T-helper 22 cell (primary cell): ENCODE measurements around the gene WDR4.
"Not testable (repeated sequence)": the region's sequence is repeated elsewhere in the genome, so short reads cannot be mapped to it uniquely, and the experiment has no call there.

Experiments used
- DNase-seq: peaks from one replicate; pipeline ENCODE4 v3.0.0-alpha.2; 2020; ENCODE audit warnings: low read depth

WDR4 gene, protein sequence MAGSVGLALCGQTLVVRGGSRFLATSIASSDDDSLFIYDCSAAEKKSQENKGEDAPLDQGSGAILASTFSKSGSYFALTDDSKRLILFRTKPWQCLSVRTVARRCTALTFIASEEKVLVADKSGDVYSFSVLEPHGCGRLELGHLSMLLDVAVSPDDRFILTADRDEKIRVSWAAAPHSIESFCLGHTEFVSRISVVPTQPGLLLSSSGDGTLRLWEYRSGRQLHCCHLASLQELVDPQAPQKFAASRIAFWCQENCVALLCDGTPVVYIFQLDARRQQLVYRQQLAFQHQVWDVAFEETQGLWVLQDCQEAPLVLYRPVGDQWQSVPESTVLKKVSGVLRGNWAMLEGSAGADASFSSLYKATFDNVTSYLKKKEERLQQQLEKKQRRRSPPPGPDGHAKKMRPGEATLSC

DNA sequence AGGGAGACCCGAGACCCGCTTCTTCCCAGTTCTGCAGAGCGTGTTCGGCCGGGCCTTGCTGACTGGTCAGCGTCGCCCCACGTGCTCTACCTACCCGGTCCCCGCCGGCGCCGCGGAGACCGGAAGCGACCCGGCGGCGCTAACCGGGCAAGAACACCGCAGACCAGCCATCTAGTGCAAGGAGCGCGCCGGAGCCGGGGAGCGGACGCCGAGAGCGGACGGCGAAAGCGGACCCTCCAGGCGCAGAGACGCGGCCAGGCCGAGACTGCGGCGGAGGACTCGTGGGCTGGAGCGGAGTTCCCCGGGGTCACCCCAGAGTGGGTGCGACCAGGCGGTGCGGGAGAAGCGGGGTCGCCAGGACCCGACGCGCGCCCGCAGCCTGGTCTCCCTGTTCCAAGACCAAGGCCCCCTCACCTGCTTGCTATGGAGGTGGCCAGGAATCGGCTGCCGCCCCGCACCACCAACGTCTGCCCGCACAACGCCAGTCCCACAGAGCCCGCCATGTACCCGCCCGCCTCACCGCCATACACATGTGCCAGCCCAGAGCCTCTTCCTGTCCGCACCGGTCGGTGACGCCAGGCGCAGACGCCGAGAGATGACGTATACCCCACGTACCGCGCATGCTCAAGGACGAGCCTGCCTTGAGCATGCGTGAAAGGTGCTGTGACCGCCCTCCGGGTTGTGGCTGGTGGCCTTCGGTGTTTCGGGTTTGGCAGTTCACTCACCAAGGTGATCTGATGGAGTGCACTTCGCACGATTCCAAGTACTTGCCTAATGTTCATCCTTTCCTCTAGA lies at the start of gene WDR4:
WDR4 (minus strand) TSS at position 547 of the 795 bp plus-strand sequence; CDS start at position 503, 44 bp downstream.
- DNase-seq: peak; percentile 95

DNA sequence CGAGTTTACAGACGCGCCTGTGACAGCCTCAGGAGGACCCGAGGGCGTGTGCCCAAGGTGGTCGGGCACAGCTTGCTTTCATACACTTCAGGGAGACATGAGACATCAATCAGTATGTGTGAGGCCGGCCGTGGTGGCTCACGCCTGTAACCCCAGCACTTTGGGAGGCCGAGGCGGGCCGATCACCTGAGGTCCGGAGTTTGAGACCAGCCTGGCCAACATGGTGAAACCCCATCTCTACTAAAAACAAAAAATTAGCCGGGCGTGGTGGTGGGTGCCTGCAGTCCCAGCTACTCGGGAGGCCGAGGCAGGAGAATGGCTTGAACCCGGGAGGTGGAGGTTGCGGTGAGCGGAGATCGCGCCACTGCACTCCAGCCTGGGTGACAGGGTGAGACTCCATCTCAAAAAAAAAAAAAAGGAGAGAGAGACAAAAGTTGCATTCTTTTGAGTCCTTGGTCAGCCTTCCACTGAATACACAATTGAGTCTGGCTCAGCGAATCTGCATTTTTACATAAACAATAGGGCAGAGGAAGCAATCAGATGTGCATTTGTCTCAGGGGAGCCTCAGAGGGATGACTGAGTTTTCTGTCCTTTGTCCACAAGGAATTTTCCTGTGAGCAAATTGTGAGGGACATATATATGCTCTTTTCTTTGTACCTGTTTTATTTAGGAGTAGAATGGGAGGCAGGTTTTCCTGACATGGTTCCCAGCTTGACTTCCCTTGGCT lies 48.3 kb upstream of the WDR4 start:
- DNase-seq: not testable (repeated sequence)

DNA sequence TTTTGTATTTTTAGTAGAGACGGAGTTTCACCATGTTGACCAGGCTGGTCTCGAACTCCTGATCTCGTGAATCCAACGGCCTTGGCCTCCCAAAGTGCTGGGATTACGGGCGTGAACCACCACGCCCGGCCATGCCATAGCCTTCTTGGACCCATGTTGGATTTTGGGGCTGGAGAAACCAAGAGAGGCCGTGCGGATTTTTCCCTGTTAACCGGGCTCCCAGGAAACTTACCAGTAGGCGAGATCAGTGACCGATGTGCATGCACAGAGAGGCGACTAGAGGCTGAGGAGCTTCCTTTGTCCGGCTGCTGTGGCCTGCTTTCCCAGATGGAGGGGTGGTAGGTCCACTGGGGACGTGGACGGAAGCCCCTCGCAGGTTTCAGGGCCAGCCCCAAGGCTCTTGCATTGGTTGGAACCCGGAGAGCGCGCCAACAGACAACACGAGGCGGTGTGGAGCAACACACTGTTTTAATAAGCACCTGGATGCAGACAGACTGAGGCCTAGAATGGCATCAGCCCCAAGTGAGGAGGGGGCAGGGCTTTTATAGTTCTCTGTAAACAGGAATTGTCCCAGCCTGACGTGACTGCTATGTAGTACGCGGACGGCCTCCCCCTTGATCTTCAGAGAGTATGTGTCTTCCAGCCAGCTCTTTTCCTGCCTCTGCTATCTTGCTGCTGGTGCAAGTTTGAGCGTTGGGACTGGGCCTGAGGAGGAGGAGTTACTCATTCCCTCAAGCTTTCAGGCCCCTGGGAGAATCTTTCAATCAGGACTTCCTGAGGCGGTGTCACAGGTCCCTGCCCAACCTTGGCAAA lies 46.0 kb upstream of the WDR4 start, which contains the start of gene ERVH48-1:
ERVH48-1 (minus strand) TSS at position 517 of the 813 bp plus-strand sequence. CDS start 6,624 bp downstream, outside the sequence.
- no peak for DNase-seq

DNA sequence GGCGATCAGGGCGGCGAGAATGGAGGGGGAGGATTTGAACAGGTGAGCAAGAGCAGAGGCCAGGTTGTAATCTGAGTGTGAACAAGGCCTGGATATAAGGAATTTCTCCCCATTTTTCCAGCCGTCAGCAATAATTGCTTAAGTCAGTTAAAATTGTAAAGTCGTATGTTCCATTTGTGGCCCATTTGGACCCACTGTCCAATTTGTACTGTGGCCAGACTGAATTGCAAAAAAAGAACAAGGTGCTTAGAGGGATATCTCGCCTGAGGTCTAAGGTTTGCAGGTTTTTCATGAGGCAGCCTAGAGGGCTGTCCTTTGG lies 45.1 kb upstream of the WDR4 start:
- no peak for DNase-seq

DNA sequence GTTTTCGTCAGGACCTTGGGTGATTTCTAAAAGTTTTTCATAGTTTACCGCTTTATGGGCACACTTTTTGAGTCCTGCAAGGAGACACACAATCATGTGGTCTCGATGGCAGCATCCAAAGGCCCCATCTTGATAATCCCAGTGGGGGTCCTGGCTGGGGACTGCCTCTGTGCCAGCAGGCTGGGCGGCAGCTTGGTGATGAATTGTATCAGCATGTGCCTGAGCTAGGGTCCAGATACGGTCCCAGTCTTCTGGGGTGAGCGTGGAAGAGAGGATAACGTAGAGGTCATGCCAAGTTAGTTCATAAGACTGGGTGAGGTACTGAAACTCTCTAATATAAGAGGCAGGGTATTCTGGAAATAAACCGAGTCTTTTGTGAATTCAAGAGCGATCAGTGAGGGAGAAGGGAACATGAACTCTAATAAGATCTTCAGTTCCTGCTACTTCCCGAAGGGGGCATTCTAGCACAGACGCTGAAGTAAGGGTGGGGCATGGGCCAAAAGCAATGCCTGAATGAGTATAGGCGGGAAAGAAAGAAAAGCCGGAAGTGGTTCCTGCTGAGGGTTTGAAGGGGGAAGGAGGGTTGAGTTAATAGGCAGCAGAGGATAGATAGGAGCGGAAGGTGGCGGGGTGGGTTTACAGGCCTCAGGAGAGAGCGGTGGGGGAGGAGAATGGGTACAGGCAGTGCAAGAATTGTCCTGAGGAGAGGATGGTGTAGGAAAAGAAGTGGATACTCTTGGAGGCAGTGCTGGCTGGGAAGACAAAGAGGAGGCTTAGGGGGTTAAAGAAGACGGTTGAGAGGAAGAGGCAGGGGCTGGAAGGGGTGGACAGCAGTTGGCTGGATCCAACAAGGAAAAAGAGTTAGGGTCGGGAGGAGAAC lies 44.5 kb upstream of the WDR4 start:
- DNase-seq: peak; percentile 23

DNA sequence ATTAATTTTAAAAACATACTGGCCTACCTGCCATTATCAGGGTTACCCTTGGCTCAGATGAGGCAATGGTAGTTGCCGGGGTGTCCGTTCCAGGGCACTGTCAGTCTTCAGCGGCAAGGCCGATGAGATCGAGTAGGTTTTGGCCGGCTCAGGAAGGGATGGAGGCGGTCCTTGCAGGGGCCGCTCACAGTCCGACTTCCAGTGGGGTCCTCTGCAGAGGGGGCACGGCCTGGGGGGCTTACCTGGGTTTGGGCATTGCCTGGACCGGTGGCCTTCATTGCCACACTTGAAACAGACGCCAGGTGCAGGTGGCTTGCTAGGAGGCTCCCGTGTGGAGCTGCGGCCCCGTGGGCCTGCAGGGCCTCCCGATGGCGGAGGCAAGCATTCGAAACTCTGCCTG lies 43.6 kb upstream of the WDR4 start:
- no peak for DNase-seq

DNA sequence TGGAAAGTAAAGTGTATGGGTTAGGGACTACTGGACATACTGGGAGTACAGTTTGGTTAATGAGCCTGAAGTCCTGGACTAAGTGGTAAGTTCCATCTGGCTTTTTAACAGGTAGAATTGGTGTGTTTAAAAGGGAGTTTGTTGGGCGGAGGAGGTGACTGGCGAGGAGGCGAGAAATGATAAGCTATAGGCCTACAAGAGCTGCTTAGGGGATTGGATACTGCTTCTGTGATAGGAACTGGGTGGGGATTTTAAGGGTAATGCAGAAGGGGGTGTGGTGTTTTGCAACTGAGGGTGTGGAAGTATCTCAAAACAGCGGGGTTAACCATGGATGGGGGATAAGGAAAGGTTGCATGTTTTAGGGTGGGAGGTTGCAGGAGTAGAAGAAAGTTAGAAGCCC lies 42.6 kb upstream of the WDR4 start:
- DNase-seq: no peak

DNA sequence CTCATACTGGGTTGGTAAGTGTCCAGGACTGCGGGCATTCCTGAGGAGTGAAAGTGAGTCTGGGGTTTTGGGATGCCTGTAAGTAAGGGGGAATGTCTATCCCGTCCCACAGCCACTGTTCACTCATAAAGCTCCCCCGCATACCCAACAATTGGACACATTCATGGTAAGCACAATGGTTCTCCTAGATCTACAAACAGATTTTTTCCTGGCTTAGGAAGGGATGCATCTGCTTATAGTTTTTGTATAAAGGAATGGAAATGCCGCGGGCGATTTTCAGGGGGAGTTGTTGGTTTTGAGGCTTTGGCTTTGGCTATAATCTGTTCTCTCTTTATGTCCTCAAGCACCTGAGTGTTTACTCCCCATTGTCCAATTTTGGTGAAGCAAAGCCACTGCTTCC lies 39.0 kb upstream of the WDR4 start:
- no peak for DNase-seq

DNA sequence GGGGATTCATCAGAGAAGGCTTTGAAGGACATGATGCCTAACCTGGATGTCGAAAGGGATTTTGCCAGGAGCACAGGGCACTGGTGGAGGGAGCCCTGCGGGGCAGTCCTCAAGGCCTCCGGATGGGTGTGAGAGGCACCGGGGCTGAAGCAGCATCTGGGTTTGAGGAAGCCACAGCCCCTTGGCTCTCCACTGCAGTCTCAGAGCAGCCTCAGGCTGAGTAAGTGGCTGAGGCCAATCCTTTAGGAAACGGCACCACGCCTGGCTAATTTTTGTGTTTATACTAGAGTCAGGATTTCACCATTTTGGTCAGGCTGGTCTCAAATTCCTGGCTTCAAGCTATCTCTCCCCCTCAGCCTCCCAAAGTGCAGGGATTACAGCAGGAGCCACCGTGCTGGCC lies 34.1 kb upstream of the WDR4 start:
- no peak for DNase-seq

DNA sequence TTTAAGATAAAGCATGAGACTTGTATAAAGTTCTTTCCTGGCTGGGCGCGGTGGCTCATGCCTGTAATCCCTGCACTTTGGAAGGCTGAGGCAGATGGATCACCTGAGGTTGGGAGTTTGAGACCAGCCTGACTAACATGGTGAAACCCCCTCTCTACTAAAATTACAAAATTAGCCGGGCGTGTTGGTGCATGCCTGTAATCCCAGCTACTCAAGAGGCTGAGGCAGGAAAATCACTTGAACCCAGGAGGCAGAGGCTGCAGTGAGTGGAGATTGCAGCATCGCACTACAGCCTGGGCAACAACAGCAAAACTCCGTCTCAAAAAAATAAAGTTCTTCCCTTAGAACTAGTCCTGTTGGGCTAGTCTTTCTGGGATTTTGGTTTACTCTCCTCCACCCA lies 32.6 kb upstream of the WDR4 start:
- not testable (repeated sequence) for DNase-seq

DNA sequence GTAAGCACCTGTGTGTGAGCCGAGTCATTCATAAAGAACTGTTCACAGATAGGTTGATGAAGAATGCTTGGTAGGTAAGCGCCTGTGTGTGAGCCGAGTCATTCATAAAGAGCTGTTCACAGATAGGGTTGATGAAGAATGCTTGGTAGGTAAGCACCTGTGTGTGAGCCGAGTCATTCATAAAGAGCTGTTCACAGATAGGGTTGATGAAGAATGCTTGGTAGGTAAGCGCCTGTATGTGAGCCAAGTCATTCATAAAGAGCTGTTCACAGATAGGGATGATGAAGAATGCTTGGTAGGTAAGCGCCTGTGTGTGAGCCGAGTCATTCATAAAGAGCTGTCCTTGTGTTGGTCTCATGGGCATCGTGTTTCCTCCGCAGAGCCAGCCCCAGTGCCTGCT lies 29.1 kb upstream of the WDR4 start:
- not testable (repeated sequence) for DNase-seq

DNA sequence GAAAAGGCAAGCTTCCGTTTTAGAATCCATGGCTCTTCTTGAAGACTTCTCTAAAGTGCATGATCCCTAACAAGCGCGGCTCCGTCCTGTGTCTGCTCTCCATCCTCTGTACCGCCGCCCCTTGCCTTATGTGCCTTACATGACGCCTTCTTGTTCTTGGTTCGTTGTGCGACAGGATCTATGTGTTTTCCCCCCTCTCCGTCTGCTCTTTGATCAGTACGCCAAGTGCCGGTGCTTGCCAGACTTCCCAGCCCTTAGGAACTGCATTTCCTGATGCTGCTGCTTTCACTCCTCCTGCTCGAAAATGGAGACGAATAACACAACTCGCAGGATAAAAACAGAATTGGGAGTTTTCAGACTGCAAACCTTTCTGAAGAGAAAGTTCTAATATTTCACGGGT lies 26.9 kb upstream of the WDR4 start:
- DNase-seq: no peak

DNA sequence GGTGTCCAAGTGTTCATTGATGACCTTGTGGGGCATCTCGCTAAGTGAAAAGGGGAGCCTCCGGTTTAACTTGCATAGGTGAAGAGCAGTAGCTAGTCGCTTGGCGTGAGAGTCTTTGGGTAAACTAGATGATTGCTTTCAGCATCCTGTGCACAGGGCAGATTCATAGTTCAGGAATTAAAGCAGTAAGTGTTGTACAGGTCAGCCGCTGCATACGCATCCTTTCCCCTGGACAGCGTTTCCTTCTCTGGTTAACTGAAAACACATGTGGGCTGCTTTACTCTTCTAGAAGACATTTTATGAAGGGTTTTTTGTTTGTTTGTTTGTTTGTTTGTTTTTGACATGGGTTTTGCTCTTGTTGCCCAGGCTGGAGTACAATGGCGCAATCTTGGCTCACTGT lies 25.9 kb upstream of the WDR4 start:
- DNase-seq: no peak

DNA sequence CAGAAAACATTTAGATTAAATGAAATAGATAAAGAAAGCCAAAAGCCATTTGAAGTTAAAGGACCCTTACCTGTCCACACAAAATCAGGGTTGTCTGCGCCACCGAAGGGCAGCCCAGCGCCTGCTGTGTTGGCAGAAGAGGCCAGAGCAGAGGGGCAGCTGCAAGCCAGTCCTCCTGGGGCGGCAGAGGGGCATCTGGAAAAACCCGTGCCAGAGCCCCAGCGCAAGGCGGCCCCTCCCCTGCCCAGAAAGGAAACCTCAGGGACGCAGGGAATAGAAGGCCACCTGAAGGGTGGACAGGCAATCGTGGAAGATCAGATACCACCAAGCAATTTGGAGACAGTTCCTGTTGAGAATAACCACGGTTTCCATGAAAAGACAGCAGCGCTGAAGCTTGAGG lies 24.5 kb upstream of the WDR4 start:
- no peak for DNase-seq

DNA sequence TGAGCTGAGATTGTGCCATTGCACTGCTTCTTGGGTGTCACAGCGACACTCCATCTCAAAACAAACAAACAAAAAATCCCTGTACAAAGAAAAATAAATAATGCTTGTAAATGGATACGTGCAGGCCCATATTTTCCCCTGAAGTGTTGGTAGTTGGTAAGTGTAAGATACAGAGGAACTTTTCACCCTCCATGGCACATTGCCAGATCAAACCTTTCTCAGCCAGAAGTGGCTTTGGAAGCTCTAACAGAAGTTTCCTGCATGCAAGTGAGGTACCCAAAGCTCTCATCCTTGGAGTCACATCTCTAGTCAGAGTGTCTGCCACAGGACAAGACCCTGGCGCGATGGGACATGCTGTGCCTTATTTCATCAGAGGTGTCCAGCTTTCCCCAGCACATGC lies 21.1 kb upstream of the WDR4 start:
- DNase-seq: no peak

DNA sequence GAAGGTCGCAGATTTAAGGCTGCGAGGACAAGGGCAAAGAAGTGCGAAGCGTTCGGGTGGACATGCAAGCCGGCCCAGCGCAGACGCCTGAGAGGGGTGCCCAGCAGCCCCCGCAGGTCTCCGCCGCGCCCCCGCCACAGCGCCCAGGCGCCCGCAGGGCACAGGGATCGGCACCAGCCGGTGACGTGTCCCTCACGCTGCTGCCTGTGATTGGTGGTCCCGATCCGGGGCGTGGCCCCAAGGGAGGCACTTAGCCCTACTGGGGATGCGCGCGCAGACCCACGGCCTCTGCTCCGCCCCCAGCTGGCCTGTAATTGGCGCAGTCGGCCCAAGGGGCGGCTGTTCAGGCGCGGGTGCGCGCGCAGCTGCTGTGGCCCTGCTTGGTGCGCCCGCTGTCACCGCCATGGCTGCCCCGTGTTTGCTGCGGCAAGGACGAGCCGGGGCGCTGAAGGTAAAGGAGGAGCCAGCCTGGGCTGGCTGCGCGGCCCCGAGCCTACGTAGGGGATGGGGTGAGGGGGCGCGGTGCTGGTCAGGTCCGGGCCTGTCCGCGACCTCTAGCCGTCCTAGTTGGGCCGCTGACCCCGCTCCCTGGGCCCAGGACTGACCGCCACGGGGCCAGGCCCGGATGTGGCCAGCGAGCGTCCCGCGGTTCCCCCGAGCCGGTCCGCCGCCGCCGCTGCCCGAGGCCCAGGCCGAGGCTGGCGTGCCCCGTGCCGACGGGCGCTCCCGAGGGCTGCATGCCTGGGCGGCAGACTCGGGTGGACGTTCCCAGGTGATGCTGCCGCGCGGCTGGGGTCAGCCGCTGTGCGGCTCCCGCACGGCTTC lies 13.8 kb upstream of the WDR4 start, which contains the start of gene NDUFV3:
NDUFV3 (plus strand) TSS at position 379 of the 825 bp plus-strand sequence; CDS start at position 404, 25 bp downstream.
- peak; percentile 100 for DNase-seq

DNA sequence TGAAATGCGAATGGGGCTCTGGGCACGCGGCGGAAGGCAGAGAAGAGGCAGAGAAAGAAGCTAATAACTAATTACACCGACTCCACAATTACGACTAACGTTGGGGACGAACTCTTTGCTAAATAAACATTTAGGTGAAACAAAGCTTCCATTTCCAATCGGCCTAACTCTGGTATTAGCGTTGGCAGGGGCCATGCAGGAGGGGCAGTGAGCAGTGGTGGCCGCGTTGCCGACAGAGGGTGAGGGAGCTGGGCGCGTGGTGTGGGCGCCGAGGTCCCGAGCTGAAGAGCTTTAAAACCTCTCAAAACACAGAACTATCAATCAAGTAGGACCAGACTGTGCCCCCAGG lies 13.2 kb upstream of the WDR4 start:
- DNase-seq: no peak

DNA sequence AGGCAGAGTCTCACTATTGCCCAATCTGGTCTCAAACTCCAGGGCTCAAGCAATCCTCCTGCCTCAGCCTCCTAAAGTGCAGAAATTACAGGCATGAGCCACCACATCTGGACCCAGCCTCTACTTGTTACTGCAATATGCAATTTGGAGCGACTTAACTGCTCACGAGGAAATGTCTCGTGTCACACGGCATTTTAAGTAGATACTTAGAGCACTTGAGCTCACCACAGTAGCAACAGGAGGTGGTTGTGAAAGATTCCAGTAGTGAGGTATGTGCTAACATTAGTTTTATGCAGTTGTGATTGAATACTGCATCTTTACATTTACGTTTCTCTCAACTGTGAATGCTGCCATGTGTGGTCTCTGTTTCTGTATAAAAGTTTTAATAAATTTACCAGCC lies 8.0 kb upstream of the WDR4 start:
- no peak for DNase-seq

DNA sequence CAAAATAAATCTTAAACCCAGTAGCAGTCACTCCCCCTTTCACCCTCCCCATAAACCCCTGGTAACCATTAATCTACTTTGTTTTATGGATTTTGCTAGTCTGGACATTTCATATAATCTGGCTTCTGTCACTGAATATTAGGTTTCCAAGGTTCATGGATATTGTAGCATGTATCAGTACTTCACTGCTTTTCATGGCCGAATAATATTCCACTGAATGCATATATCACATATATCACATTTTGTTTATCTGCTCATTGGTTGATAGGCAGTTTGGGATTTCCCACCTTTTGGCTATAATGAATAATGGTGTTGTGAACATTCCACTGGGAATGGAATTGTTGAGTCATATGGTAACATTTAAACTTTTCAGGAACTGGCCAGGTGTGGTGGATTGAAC lies 4.6 kb upstream of the WDR4 start:
- no peak for DNase-seq

DNA sequence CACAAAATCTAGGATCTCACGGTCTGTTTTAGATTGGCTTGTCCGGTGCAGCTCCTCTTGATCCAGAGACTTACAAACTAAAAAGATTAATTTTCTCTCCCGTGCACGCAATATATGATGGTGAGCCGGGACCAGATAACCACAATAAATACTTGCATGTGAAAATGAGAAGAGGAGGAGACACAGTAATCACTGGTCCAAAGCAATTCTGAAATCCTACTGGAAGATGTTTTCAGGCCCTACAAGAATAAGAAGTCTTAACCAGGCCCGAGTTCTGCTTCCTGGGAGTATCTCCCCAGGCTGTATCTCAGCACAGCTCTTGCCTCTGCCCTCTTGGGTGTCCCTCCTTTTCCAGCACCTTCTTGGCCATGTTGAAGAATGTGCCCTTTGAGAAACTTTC lies 1.0 kb upstream of the WDR4 start:
- DNase-seq: no peak
